Neural cell (in vitro differentiated cells): ENCODE measurements around the gene FAAP24. TPM values are rescaled to one million over a fixed set of nuclear protein-coding genes. Genes with fewer than 3 reads are reported as not detected.
"Not testable (repeated sequence)": the region's sequence is repeated elsewhere in the genome, so short reads cannot be mapped to it uniquely, and the experiment has no call there.

Experiments
- H2AFZ ChIP-seq: fragments of 200-600, 300-800 bp; sonication (generic), shearing (Covaris generic); 2 replicates; pipeline ENCODE4 v1.6.0; 2014; ENCODE audit warnings: low read depth, mild to moderate bottlenecking, antibody characterized with exemption, low read length, moderate library complexity
- H3F3A ChIP-seq: fragments of 200-600 bp; shearing (Covaris generic); 2 replicates; pipeline ENCODE4 v1.6.1; 2016; ENCODE audit warnings: mild to moderate bottlenecking, moderate library complexity, mixed read lengths, antibody characterized with exemption, low read length; ENCODE audit not compliant: insufficient read depth, poor library complexity, severe bottlenecking
- H3K27ac ChIP-seq: fragments of 200-600, 300-800 bp; sonication (generic), shearing (Covaris generic); 2 replicates; pipeline ENCODE4 v1.5.1; 2014; ENCODE audit warnings: mild to moderate bottlenecking, low read length, moderate library complexity
- H3K27me3 ChIP-seq: fragments of 300-800, 200-600 bp; sonication (generic), shearing (Covaris generic); 2 replicates; pipeline ENCODE4 v1.6.0; 2014; ENCODE audit warnings: mild to moderate bottlenecking, low read depth, low read length, moderate library complexity; ENCODE audit not compliant: insufficient read depth
- H3K36me3 ChIP-seq: fragments of 300-800, 200-600 bp; sonication (generic), shearing (Covaris generic); 2 replicates; pipeline ENCODE4 v1.5.1; 2014; ENCODE audit warnings: mild to moderate bottlenecking, antibody characterized with exemption, low read length, moderate library complexity; ENCODE audit not compliant: insufficient read depth
- H3K4me2 ChIP-seq: fragments of 300-800, 200-600 bp; sonication (generic), shearing (Covaris generic); 2 replicates; pipeline ENCODE4 v1.6.0; 2014; ENCODE audit warnings: mild to moderate bottlenecking, low read length
- H3K4me3 ChIP-seq: fragments of 300-800, 200-600 bp; sonication (generic), shearing (Covaris generic); 2 replicates; pipeline ENCODE4 v1.5.1; 2014; ENCODE audit warnings: mild to moderate bottlenecking, low read length, moderate library complexity
- H3K79me2 ChIP-seq: fragments of 200-600 bp; shearing (Covaris generic); replicated peaks from 2 replicates; pipeline ENCODE4 v1.6.0; 2014; ENCODE audit warnings: mild to moderate bottlenecking, low read length, moderate library complexity; ENCODE audit not compliant: insufficient read depth
- H3K9ac ChIP-seq: fragments of 300-800, 200-600 bp; sonication (generic), shearing (Covaris generic); 2 replicates; pipeline ENCODE4 v1.6.1; 2016; ENCODE audit warnings: mild to moderate bottlenecking, low read length, mixed read lengths
- H3K9me2 ChIP-seq: fragments of 200-600 bp; shearing (Covaris generic); 2 replicates; pipeline ENCODE4 v1.6.1; 2016; ENCODE audit warnings: mild to moderate bottlenecking, low read length, mixed read lengths; ENCODE audit not compliant: insufficient read depth
- H3K9me3 ChIP-seq: fragments of 200-600, 300-800 bp; sonication (generic), shearing (Covaris generic); 2 replicates; pipeline ENCODE4 v1.6.1; 2016; ENCODE audit warnings: mild to moderate bottlenecking, mixed run types, low read length, moderate library complexity, mixed read lengths
- H4K20me1 ChIP-seq: fragments of 200-600 bp; shearing (Covaris generic); 2 replicates; pipeline ENCODE4 v1.6.1; 2016; ENCODE audit warnings: mild to moderate bottlenecking, mixed run types; ENCODE audit not compliant: insufficient read depth
- EP300 ChIP-seq: fragments of 450-650 bp; conservative IDR thresholded peaks from 2 replicates; pipeline ENCODE4 v1.6.1; 2014; ENCODE audit warnings: antibody characterized with exemption, mild to moderate bottlenecking, moderate library complexity; ENCODE audit not compliant: poor library complexity, severe bottlenecking
- EZH2 ChIP-seq: fragments of 200-600, 300-800 bp; shearing (Covaris generic), sonication (generic); IDR thresholded peaks from 2 replicates; pipeline ENCODE4 v1.6.1; 2014; ENCODE audit warnings: antibody characterized with exemption, low read length, borderline replicate concordance, mild to moderate bottlenecking; ENCODE audit not compliant: insufficient read depth, poor library complexity, severe bottlenecking
- MXI1 ChIP-seq: fragments of 450-650 bp; conservative IDR thresholded peaks from 2 replicates; pipeline ENCODE4 v1.6.1; 2014; ENCODE audit warnings: antibody characterized with exemption, mild to moderate bottlenecking; ENCODE audit not compliant: poor library complexity, severe bottlenecking
- POLR2AphosphoS5 ChIP-seq: IDR thresholded peaks from 2 replicates; pipeline ENCODE4 v1.6.1; 2012
- RAD21 ChIP-seq: fragments of 450-650 bp; conservative IDR thresholded peaks from 2 replicates; pipeline ENCODE4 v1.6.1; 2014; ENCODE audit warnings: antibody characterized with exemption, mild to moderate bottlenecking, moderate library complexity
- REST ChIP-seq: IDR thresholded peaks from 2 replicates; pipeline ENCODE4 v1.6.1; 2012; ENCODE audit warnings: borderline replicate concordance
- SMC3 ChIP-seq: fragments of 450-650 bp; conservative IDR thresholded peaks from 2 replicates; pipeline ENCODE4 v1.6.1; 2014; ENCODE audit warnings: antibody characterized with exemption, mild to moderate bottlenecking, moderate library complexity; ENCODE audit not compliant: poor library complexity
- TAF1 ChIP-seq: IDR thresholded peaks from 2 replicates; pipeline ENCODE4 v1.6.1; 2012; ENCODE audit warnings: low read depth
- polyA plus RNA-seq: library from polyadenylated mRNA; depleted of rRNA; stranded (reverse); fragments of >200 nt; gene quantifications from 2 replicates; pipeline ENCODE4 v1.2.3, GENCODE V29; 2014
- TF ChIP-seq, protein P1 (sequence below): fragments of 450-650 bp; IDR thresholded peaks from 2 replicates; pipeline ENCODE4 v1.5.1; 2014; ENCODE audit warnings: antibody characterized with exemption, mild to moderate bottlenecking, moderate library complexity; ENCODE audit not compliant: poor library complexity, severe bottlenecking

Gene FAAP24
- polyA plus RNA-seq, 1 donor from 2014 or later: 4.5 TPM

DNA sequence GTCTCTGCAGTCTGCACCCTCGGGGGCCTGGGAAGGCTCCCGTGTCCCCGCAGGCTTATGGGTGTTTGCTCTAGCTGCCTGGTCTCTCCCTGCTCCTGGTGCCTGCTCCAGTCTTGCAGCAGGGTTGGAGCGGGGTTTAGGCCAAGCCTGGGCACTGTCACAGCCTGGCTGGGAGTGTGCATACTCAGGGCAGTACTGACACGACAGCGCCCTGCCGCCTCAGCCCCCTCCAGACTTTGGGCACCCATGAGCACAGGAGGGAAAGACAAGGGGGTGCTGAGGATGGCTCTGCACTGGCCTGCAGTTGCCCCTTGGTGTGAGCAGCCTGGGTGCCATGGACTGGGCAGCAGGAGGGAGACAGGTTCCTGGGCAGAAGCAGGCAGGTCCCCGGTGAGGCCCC, 36.0 kb upstream of the FAAP24 start:
- Histone ChIP-seq H3F3A (no peaks in the 10 kb centered on the region), H4K20me1 (no peaks in the 10 kb centered on the region), H3K27me3 (no peaks in the 10 kb centered on the region), H3K79me2 (no peaks in the 10 kb centered on the region), H3K4me2 (no peak overlapping the region), H3K9me3 (no peaks in the 10 kb centered on the region), H3K9me2 (no peaks in the 10 kb centered on the region), H3K27ac (no peak overlapping the region), H2AFZ (no peak overlapping the region), H3K9ac (no peak overlapping the region), H3K4me3 (no peak overlapping the region), H3K36me3 (peaks cover 4% of the 10 kb centered on the region)
- TF ChIP-seq MXI1 (no peak), EZH2 (no peak), RAD21 (no peak), REST (no peak), TAF1 (no peak), POLR2AphosphoS5 (no peak), SMC3 (no peak), EP300 (no peak)
- TF ChIP-seq, protein P1, sequence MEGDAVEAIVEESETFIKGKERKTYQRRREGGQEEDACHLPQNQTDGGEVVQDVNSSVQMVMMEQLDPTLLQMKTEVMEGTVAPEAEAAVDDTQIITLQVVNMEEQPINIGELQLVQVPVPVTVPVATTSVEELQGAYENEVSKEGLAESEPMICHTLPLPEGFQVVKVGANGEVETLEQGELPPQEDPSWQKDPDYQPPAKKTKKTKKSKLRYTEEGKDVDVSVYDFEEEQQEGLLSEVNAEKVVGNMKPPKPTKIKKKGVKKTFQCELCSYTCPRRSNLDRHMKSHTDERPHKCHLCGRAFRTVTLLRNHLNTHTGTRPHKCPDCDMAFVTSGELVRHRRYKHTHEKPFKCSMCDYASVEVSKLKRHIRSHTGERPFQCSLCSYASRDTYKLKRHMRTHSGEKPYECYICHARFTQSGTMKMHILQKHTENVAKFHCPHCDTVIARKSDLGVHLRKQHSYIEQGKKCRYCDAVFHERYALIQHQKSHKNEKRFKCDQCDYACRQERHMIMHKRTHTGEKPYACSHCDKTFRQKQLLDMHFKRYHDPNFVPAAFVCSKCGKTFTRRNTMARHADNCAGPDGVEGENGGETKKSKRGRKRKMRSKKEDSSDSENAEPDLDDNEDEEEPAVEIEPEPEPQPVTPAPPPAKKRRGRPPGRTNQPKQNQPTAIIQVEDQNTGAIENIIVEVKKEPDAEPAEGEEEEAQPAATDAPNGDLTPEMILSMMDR: no peak

DNA sequence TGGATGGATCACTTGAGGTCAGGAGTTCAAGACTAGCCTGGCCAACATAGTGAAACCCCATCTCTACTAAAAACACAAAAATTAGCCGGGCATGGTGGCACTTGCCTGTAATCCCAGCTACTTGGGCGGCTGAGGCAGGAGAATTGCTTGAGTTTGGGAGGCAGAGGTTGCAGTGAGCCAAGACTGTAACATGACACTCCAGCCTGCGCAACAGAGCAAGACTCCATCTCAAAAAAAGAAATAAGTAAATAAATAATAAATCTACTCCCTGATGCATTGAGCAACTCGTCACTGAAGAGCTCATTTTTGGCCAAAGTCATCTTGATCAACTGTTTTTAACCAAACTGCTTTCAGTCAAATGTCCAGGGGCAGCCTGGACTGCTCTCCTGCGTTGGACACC, 30.8 kb upstream of the FAAP24 start:
- not testable (repeated sequence) for H3K9me3 ChIP-seq, H3K4me2 ChIP-seq, H3K27ac ChIP-seq, H2AFZ ChIP-seq, H3K36me3 ChIP-seq, H3K9ac ChIP-seq, H3K4me3 ChIP-seq, H4K20me1 ChIP-seq, H3K9me2 ChIP-seq, H3F3A ChIP-seq, H3K79me2 ChIP-seq, H3K27me3 ChIP-seq

- no peak overlapping the region for H2AFZ ChIP-seq
- H3K4me3 ChIP-seq: no peak overlapping the region
- no peaks in the 10 kb centered on the region for H3K9me3 ChIP-seq
- no peaks in the 10 kb centered on the region for H3F3A ChIP-seq
- H3K4me2 ChIP-seq: no peak overlapping the region
- TF ChIP-seq REST (no peak), EZH2 (no peak), MXI1 (no peak)
- no peak overlapping the region for H3K9ac ChIP-seq
- no peaks in the 10 kb centered on the region for H3K79me2 ChIP-seq
- peaks cover 5% of the 10 kb centered on the region for H3K36me3 ChIP-seq
- no peaks in the 10 kb centered on the region for H4K20me1 ChIP-seq
- no peak overlapping the region for H3K27ac ChIP-seq
- no peaks in the 10 kb centered on the region for H3K9me2 ChIP-seq
- no peaks in the 10 kb centered on the region for H3K27me3 ChIP-seq
Measured at GRCh38 chr19:32945260-32945659, 26.8 kb upstream of the FAAP24 start.
